CD4-positive, alpha-beta T cell treated with Interleukin-21 for 1 hour (primary cell): ENCODE results near the gene WDR5B.
"Not testable (repeated sequence)": the region's sequence is repeated elsewhere in the genome, so short reads cannot be mapped to it uniquely, and the experiment has no call there.

Source experiments
- DNase-seq: peaks from one replicate; pipeline ENCODE4 v3.0.0-alpha.2; 2020

The WDR5B gene

GRCh38 chr3:122407946-122408345 lies 7.9 kb downstream of the WDR5B start:
- DNase-seq: no peak

GRCh38 chr3:122406198-122406597 lies 9.7 kb downstream of the WDR5B start:
- DNase-seq: no peak

GRCh38 chr3:122405015-122405414 lies 10.8 kb downstream of the WDR5B start:
- DNase-seq: no peak

- no peak for DNase-seq
These were observed 12.4 kb downstream of the WDR5B start for GRCh38 chr3:122403489-122403888.

GRCh38 chr3:122398920-122399319 lies 16.9 kb downstream of the WDR5B start:
- no peak for DNase-seq

- no peak for DNase-seq
These were observed 18.7 kb downstream of the WDR5B start for GRCh38 chr3:122397201-122397600.

- no peak for DNase-seq
These were observed 19.4 kb downstream of the WDR5B start for GRCh38 chr3:122396511-122396910.

GRCh38 chr3:122395582-122395981 lies 20.3 kb downstream of the WDR5B start:
- DNase-seq: no peak

- DNase-seq: no peak
These were observed 21.7 kb downstream of the WDR5B start for GRCh38 chr3:122394173-122394572.

GRCh38 chr3:122392868-122393844 lies 22.7 kb downstream of the WDR5B start:
- peak; percentile 58 for DNase-seq

GRCh38 chr3:122391681-122392446 lies 24.0 kb downstream of the WDR5B start:
- no peak for DNase-seq

- no peak for DNase-seq
These were observed 25.2 kb downstream of the WDR5B start for GRCh38 chr3:122390665-122391064.

- DNase-seq: no peak
These were observed 26.0 kb downstream of the WDR5B start for GRCh38 chr3:122389892-122390291.

- no peak for DNase-seq
These were observed 26.7 kb downstream of the WDR5B start for GRCh38 chr3:122389197-122389596.

- no peak for DNase-seq
These were observed 28.2 kb downstream of the WDR5B start for GRCh38 chr3:122387709-122388108.

- DNase-seq: peak; percentile 93
These were observed 31.8 kb downstream of the WDR5B start, which contains the start of gene FAM162A for GRCh38 chr3:122383771-122384697. Gene FAM162A, plus strand, starts transcription at chr3:122384182. Its CDS starts 84 bp downstream, at chr3:122384266.

- peak; percentile 87 for DNase-seq
These were observed 32.8 kb downstream of the WDR5B start, which contains the start of gene MIX23 for GRCh38 chr3:122382888-122383666. Gene MIX23, minus strand, starts transcription at chr3:122383231. Its CDS starts 7 bp downstream, at chr3:122383224.

- no peak for DNase-seq
These were observed 37.9 kb downstream of the WDR5B start for GRCh38 chr3:122377975-122378374.

GRCh38 chr3:122374034-122374433 lies 41.8 kb downstream of the WDR5B start:
- no peak for DNase-seq

- DNase-seq: no peak
These were observed 49.5 kb downstream of the WDR5B start for GRCh38 chr3:122366379-122366749.

GRCh38 chr3:122365582-122366378 lies 50.1 kb downstream of the WDR5B start:
- DNase-seq: not testable (repeated sequence)
